Measurements from ENCODE around the gene TAS2R19. TPM values are rescaled to one million over a fixed set of nuclear protein-coding genes. Genes with fewer than 3 reads are reported as not detected.

TAS2R19 gene
- total RNA-seq, 1 donor from 2014 or later, result 2.8 TPM

GRCh38 chr12:10994307-10994706, 28.1 kb downstream of the TAS2R19 start:
- no peak for DNase-seq (ENCODE audit: low spot score)

DNA sequence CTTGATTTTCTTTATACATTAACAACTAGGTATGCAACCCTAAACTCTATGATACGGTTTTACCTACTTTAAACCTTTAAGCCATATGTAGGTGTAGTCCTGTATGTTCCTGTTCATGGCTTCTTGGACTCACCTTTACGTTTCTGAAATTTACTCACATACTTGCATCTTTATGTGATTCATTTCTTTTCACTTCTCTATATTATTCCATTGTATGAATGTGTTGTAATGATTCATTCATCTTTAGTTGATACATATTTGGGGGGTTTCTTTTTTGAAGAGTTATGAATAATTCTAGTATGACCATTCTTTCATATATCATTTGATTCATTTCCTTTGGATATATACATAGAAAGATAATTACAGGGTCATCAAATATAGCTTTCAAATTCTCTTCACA, 33.3 kb downstream of the TAS2R19 start:
- no peak for DNase-seq (ENCODE audit: low spot score)

DNA sequence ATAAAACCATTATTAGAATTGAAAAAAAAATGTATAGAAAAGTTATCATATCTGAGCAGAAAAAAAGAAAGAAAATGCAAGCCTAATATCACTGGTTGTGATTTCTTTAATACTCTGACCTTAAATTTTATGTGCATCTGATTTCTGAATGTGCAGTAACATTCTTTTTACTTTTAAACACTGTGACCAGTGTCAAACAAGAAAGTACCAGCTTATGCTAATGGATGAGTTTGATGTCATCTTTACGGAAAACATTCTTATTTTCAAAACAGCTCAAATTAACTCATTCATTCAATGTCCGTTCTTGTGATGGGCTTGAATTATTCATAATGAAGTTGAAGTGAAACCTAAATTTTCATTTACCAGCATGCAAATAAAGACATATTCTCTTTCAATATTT, 35.6 kb downstream of the TAS2R19 start, which contains the start of gene TAS2R50:
Gene TAS2R50 (minus strand): TSS at position 101 of the 400 bp plus-strand sequence. CDS start 52 bp downstream, at position 49.
- DNase-seq (ENCODE audit: low spot score), result no peak

- DNase-seq (ENCODE audit: low spot score), result no peak
Observed at GRCh38 chr12:10982244-10982643, 40.2 kb downstream of the TAS2R19 start.

- DNase-seq (ENCODE audit: low spot score), result no peak
Observed at GRCh38 chr12:10974965-10975364, 47.5 kb downstream of the TAS2R19 start.

Other genes starting within 250 kb of the TAS2R19 start
- gene TAS2R7, start 220.0 kb downstream of the TAS2R19 start, total RNA-seq, result not detected
- gene TAS2R8, start 215.3 kb downstream of the TAS2R19 start, total RNA-seq, result not detected
- gene TAS2R9, start 212.5 kb downstream of the TAS2R19 start, total RNA-seq, result not detected
- gene TAS2R10, start 196.3 kb downstream of the TAS2R19 start, total RNA-seq, result 0.32 TPM
- 0.93 TPM for gene PRR4, start 173.1 kb downstream of the TAS2R19 start, total RNA-seq
- gene PRH1, start 138.4 kb downstream of the TAS2R19 start, total RNA-seq, result 13.0 TPM
- gene TAS2R13, start 113.1 kb downstream of the TAS2R19 start, total RNA-seq, result 1.2 TPM
- not detected for gene PRH2, start 93.4 kb downstream of the TAS2R19 start, total RNA-seq
- 2.4 TPM for gene TAS2R14, start 83.4 kb downstream of the TAS2R19 start, total RNA-seq
- 2.0 TPM for gene TAS2R50, start 35.7 kb downstream of the TAS2R19 start, total RNA-seq
- gene TAS2R20, start 24.3 kb downstream of the TAS2R19 start, total RNA-seq, result 1.5 TPM
- gene TAS2R31, start 8.8 kb upstream of the TAS2R19 start, total RNA-seq, result 3.7 TPM
- gene TAS2R46, start 39.7 kb upstream of the TAS2R19 start, total RNA-seq, result 1.8 TPM
- gene TAS2R43, start 69.7 kb upstream of the TAS2R19 start, total RNA-seq, result not detected
- gene TAS2R30, start 112.0 kb upstream of the TAS2R19 start, total RNA-seq, result 4.1 TPM
- 8.6 TPM for gene SMIM10L1, start 148.6 kb upstream of the TAS2R19 start, total RNA-seq
- not detected for gene TAS2R42, start 164.3 kb upstream of the TAS2R19 start, total RNA-seq
- gene PRB3, start 247.1 kb upstream of the TAS2R19 start, total RNA-seq, result not detected